Measurements from ENCODE around the gene SETMAR. TPM values are rescaled to one million over a fixed set of nuclear protein-coding genes. Genes with fewer than 3 reads are reported as not detected.

Gene SETMAR
- polyA plus RNA-seq, 1 donor, result 15.5 TPM

DNA sequence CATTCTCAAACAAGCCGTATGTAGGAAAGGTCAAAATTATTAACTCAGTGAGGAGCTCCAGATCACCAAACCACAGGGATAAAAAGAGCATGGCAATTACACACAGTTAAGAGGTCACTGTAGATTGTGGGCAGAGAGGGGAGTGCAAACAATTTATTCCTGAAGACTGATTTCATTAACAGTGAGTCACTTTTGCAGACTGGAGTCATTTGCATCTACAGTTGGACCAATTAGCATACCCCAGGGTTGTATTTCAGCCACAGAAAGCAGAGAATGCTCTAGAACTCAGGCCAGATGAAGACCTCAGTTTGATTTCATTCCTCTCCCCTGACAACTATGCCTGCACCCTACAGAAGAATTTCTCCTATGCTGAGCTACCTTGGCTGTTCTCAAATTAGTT, 40.1 kb downstream of the SETMAR start:
- DNase-seq, result no peak
- Histone ChIP-seq H3K27me3 (ENCODE audit: control insufficient read depth, insufficient read depth, low read length) (no peaks in the 10 kb centered on the region), H3K4me3 (ENCODE audit: low read length) (no peak overlapping the region), H3K27ac (ENCODE audit: low read length) (no peak overlapping the region), H3K9me3 (ENCODE audit: control insufficient read depth, low read depth, low read length) (no peaks in the 10 kb centered on the region), H3K36me3 (ENCODE audit: control insufficient read depth, insufficient read depth, low read length) (no peaks in the 10 kb centered on the region), H3K4me1 (ENCODE audit: control insufficient read depth, insufficient read depth, low read length) (no peaks in the 10 kb centered on the region)
- WGBS (ENCODE audit: insufficient coverage, low lambda C conversion rate), result no CpG with 5 or more reads among the region's 1 CpG

GRCh38 chr3:4350789-4351163, 47.6 kb downstream of the SETMAR start:
- no peaks in the 10 kb centered on the region for H3K9me3 ChIP-seq (ENCODE audit: control insufficient read depth, low read depth, low read length)
- H3K27me3 ChIP-seq (ENCODE audit: control insufficient read depth, insufficient read depth, low read length), result no peaks in the 10 kb centered on the region
- peak; percentile 52 to 67 for DNase-seq
- H3K36me3 ChIP-seq (ENCODE audit: control insufficient read depth, insufficient read depth, low read length), result no peaks in the 10 kb centered on the region
- no peak overlapping the region for H3K27ac ChIP-seq (ENCODE audit: low read length)
- no peak overlapping the region for H3K4me3 ChIP-seq (ENCODE audit: low read length)
- peaks cover 9% of the 10 kb centered on the region for H3K4me1 ChIP-seq (ENCODE audit: control insufficient read depth, insufficient read depth, low read length)
- no CpG with 5 or more reads among the region's 2 CpGs for WGBS (ENCODE audit: insufficient coverage, low lambda C conversion rate)

DNA sequence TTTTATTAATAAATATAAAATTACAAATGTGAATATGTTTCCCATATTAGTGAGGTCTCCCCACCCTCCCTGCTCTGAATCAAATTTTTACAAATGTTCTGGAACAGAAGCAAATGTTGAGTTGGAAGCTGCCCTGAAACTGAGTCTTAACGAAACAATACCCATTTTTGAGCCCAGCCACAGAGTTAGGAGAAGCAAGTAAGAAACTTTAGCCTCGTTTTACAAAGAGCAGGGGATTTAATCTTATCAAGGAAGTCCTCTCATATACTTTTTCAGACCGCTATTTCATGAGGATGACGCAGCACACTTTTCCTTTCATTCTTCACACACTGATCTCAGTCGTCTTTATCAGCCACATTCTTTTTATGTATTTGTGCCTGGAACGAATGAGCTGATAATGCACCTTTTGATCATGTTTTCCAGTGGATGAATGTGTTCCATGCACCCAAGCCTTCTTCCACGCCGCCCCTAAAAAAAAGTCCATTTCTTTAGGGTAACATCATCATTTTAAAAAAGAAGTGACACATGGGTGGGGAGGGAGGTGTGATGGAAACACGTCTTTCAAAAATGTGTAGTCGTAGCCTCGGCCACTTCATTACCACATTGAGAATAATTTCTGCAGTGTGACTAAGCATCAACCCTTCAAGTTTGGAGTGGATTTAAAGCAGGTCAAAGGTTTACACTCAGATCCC, 48.1 kb downstream of the SETMAR start:
- Histone ChIP-seq H3K36me3 (ENCODE audit: control insufficient read depth, insufficient read depth, low read length) (no peaks in the 10 kb centered on the region), H3K27ac (ENCODE audit: low read length) (no peak overlapping the region), H3K27me3 (ENCODE audit: control insufficient read depth, insufficient read depth, low read length) (no peaks in the 10 kb centered on the region), H3K4me3 (ENCODE audit: low read length) (no peak overlapping the region), H3K4me1 (ENCODE audit: control insufficient read depth, insufficient read depth, low read length) (peaks cover 15% of the 10 kb centered on the region), H3K9me3 (ENCODE audit: control insufficient read depth, low read depth, low read length) (no peaks in the 10 kb centered on the region)
- DNase-seq, result peak in 1 of 2 donors; percentile 15
- WGBS (ENCODE audit: insufficient coverage, low lambda C conversion rate), result 29% methylated on average over 1 of the region's 11 CpGs

- H3K27ac ChIP-seq (ENCODE audit: low read length), result no peak overlapping the region
- no peak for DNase-seq
- no peaks in the 10 kb centered on the region for H3K36me3 ChIP-seq (ENCODE audit: control insufficient read depth, insufficient read depth, low read length)
- WGBS (ENCODE audit: insufficient coverage, low lambda C conversion rate), result no CpG with 5 or more reads among the region's 4 CpGs
- H3K4me1 ChIP-seq (ENCODE audit: control insufficient read depth, insufficient read depth, low read length), result peaks cover 17% of the 10 kb centered on the region
- no peak overlapping the region for H3K4me3 ChIP-seq (ENCODE audit: low read length)
- no peaks in the 10 kb centered on the region for H3K9me3 ChIP-seq (ENCODE audit: control insufficient read depth, low read depth, low read length)
- H3K27me3 ChIP-seq (ENCODE audit: control insufficient read depth, insufficient read depth, low read length), result no peaks in the 10 kb centered on the region
These were observed 48.7 kb downstream of the SETMAR start for GRCh38 chr3:4351872-4352271.

GRCh38 chr3:4355401-4356219, 52.4 kb downstream of the SETMAR start:
- Histone ChIP-seq H3K36me3 (ENCODE audit: control insufficient read depth, insufficient read depth, low read length) (no peaks in the 10 kb centered on the region), H3K27ac (ENCODE audit: low read length) (peak overlapping the region; percentile 4), H3K27me3 (ENCODE audit: control insufficient read depth, insufficient read depth, low read length) (no peaks in the 10 kb centered on the region), H3K4me1 (ENCODE audit: control insufficient read depth, insufficient read depth, low read length) (peaks cover 17% of the 10 kb centered on the region), H3K4me3 (ENCODE audit: low read length) (no peak overlapping the region), H3K9me3 (ENCODE audit: control insufficient read depth, low read depth, low read length) (no peaks in the 10 kb centered on the region)
- DNase-seq, result peak; percentile 51 to 68
- WGBS (ENCODE audit: insufficient coverage, low lambda C conversion rate), result 40% methylated on average over 1 of the region's 6 CpGs

DNA sequence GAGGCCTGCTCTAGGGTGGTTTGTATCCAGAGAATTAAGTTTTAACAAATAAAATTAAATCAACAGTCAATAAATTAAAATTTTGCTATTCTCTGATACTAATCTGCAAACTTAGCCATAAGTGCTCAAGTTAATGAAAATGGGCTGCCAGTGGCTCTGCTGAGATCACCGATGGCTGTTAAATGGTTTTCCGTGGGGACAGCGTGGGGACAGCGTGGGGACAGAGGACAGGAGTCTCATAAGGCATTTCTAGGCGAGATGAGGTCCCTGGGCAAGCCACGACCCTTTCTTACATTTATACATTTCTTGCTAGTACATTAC, 53.0 kb downstream of the SETMAR start:
- Histone ChIP-seq H3K27ac (ENCODE audit: low read length) (no peak overlapping the region), H3K27me3 (ENCODE audit: control insufficient read depth, insufficient read depth, low read length) (no peaks in the 10 kb centered on the region), H3K4me3 (ENCODE audit: low read length) (no peak overlapping the region), H3K9me3 (ENCODE audit: control insufficient read depth, low read depth, low read length) (no peaks in the 10 kb centered on the region), H3K36me3 (ENCODE audit: control insufficient read depth, insufficient read depth, low read length) (no peaks in the 10 kb centered on the region), H3K4me1 (ENCODE audit: control insufficient read depth, insufficient read depth, low read length) (peaks cover 17% of the 10 kb centered on the region)
- no peak for DNase-seq
- WGBS (ENCODE audit: insufficient coverage, low lambda C conversion rate), result 91% methylated on average over 2 of the region's 6 CpGs

DNA sequence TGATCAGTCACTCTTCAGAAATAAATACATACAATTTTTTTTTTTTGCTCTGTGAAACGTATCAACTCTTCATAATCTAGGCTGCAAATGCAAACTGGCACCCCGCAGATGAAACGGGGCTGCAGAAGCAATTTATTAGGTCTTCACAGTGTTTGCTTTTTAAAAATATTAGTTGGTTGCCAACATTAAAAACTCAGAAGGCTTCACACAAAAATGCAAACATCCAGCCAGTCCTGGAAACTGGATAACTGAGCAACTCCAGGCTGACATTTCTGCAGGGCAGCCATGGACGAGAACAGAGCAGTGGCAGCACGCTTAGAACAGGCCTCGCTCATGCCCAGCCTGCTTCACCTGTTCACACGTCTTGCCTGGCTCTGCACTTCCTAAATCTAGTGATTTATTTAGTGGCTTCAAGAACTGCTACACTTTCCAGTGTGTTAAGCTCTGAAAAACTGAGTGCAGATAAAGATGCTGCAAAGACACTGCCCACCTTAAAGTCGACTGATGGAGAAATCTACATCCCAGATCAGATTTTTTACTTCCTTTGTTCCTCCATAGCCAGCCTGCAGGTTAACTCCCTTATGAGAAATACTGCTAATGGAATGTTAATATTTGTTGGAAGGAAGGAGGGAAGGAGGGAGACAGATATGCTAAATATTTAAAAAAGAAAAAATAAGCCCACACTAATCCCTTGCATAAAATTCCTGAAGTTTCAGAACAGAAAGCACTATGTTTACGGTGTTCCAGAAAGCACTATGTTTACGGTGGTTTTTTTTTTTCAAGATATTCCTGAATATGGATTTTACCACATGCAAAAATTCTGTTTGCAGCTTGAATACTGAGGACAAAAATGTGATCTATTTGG, 53.6 kb downstream of the SETMAR start:
- Histone ChIP-seq H3K27me3 (ENCODE audit: control insufficient read depth, insufficient read depth, low read length) (no peaks in the 10 kb centered on the region), H3K4me3 (ENCODE audit: low read length) (no peak overlapping the region), H3K4me1 (ENCODE audit: control insufficient read depth, insufficient read depth, low read length) (peaks cover 17% of the 10 kb centered on the region), H3K9me3 (ENCODE audit: control insufficient read depth, low read depth, low read length) (no peaks in the 10 kb centered on the region), H3K36me3 (ENCODE audit: control insufficient read depth, insufficient read depth, low read length) (peaks cover 3% of the 10 kb centered on the region), H3K27ac (ENCODE audit: low read length) (no peak overlapping the region)
- no peak for DNase-seq
- WGBS (ENCODE audit: insufficient coverage, low lambda C conversion rate), result 60% methylated on average over 1 of the region's 10 CpGs

- no peak for DNase-seq
- Histone ChIP-seq H3K27me3 (ENCODE audit: control insufficient read depth, insufficient read depth, low read length) (no peaks in the 10 kb centered on the region), H3K4me1 (ENCODE audit: control insufficient read depth, insufficient read depth, low read length) (peaks cover 17% of the 10 kb centered on the region), H3K36me3 (ENCODE audit: control insufficient read depth, insufficient read depth, low read length) (peaks cover 6% of the 10 kb centered on the region), H3K27ac (ENCODE audit: low read length) (no peak overlapping the region), H3K4me3 (ENCODE audit: low read length) (no peak overlapping the region), H3K9me3 (ENCODE audit: control insufficient read depth, low read depth, low read length) (no peaks in the 10 kb centered on the region)
- 80% methylated on average over 1 of the region's 4 CpGs for WGBS (ENCODE audit: insufficient coverage, low lambda C conversion rate)
These were observed 55.1 kb downstream of the SETMAR start for GRCh38 chr3:4358273-4358672.

- Histone ChIP-seq H3K27ac (ENCODE audit: low read length) (no peak overlapping the region), H3K4me1 (ENCODE audit: control insufficient read depth, insufficient read depth, low read length) (peaks cover 14% of the 10 kb centered on the region), H3K4me3 (ENCODE audit: low read length) (no peak overlapping the region), H3K27me3 (ENCODE audit: control insufficient read depth, insufficient read depth, low read length) (no peaks in the 10 kb centered on the region), H3K9me3 (ENCODE audit: control insufficient read depth, low read depth, low read length) (no peaks in the 10 kb centered on the region), H3K36me3 (ENCODE audit: control insufficient read depth, insufficient read depth, low read length) (peaks cover 6% of the 10 kb centered on the region)
- no peak for DNase-seq
- WGBS (ENCODE audit: insufficient coverage, low lambda C conversion rate), result no CpG with 5 or more reads among the region's 12 CpGs
These were observed 56.8 kb downstream of the SETMAR start for GRCh38 chr3:4359805-4360502.

DNA sequence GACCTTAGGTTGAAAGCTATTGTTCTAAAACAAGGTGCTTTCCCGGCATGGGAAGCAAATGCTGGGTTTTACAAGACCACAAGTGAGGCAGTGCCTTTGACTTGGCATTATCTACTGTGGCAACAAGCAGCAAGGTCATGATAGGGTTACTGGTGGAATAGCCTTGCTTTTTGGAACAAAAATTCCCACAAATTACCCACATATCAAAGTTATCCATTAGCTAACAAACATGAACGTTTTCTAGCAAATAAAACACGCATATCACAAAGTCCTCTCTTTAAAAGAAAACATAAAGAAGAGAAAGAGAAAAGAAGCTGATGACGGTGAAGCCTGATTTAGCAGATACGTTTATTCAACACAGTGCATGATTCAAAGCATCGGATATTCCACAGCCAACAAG, 57.6 kb downstream of the SETMAR start:
- WGBS (ENCODE audit: insufficient coverage, low lambda C conversion rate), result 66% methylated on average over 3 of the region's 6 CpGs

More for the DNA sequence above, 57.6 kb downstream of the SETMAR start:
- Histone ChIP-seq H3K27ac (ENCODE audit: low read length) (no peak overlapping the region), H3K27me3 (ENCODE audit: control insufficient read depth, insufficient read depth, low read length) (no peaks in the 10 kb centered on the region), H3K36me3 (ENCODE audit: control insufficient read depth, insufficient read depth, low read length) (peaks cover 6% of the 10 kb centered on the region), H3K9me3 (ENCODE audit: control insufficient read depth, low read depth, low read length) (no peaks in the 10 kb centered on the region), H3K4me3 (ENCODE audit: low read length) (no peak overlapping the region), H3K4me1 (ENCODE audit: control insufficient read depth, insufficient read depth, low read length) (peaks cover 7% of the 10 kb centered on the region)
- DNase-seq, result no peak

Data from large intestine (tissue), 3 donors.